Measurements from ENCODE around the gene CLDN22. TPM values are rescaled to one million over a fixed set of nuclear protein-coding genes. Genes with fewer than 3 reads are reported as not detected.

CLDN22 gene
- total RNA-seq, 1 donor from 2014 or later = not detected

GRCh38 chr4:183286590-183287308 is 33.3 kb downstream of the CLDN22 start:
- Mint-ChIP-seq H3K36me3 (ENCODE audit: insufficient read depth) (peaks cover 33% of the 10 kb centered on the region), H3K27ac (no peak overlapping the region)

DNA sequence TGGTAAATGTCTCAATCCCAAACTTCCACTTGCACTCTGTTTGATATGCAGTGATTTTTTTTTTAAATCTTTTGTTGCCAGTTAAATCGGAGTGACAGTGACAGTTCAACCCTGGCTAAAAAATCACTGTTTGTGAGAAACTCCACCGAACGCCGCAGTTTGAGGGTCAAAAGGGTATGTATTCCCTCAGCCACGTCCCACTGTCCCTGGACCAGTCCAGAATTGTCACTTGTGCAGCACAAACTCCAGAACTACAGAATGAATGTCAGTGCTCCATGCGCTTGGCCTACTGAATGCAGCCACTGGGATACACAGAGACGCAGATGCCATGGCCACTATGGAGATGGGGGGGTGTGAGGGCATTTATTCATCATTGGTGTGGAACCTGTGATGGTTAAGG is 34.2 kb downstream of the CLDN22 start:
- TF ChIP-seq CTCF (IDR thresholded peaks at IDR 0.05; ENCODE audit: unreplicated experiment) = no peak
- Mint-ChIP-seq H3K27me3 (no peaks in the 10 kb centered on the region), H3K27ac (no peak overlapping the region), H3K4me1 (ENCODE audit: low read depth) (peaks cover 13% of the 10 kb centered on the region), H3K4me3 (ENCODE audit: low read depth) (no peak overlapping the region), H3K9me3 (ENCODE audit: low read depth) (no peaks in the 10 kb centered on the region), H3K36me3 (ENCODE audit: insufficient read depth) (peaks cover 28% of the 10 kb centered on the region)
- no peak for DNase-seq (ENCODE audit: low spot score, unreplicated experiment)

More at GRCh38 chr4:183286590-183287308, 33.3 kb downstream of the CLDN22 start:
- Mint-ChIP-seq H3K4me3 (ENCODE audit: low read depth) (no peak overlapping the region), H3K9me3 (ENCODE audit: low read depth) (no peaks in the 10 kb centered on the region), H3K27me3 (no peaks in the 10 kb centered on the region), H3K4me1 (ENCODE audit: low read depth) (peaks cover 13% of the 10 kb centered on the region)
- DNase-seq (ENCODE audit: low spot score, unreplicated experiment) = no peak
- no peak for TF ChIP-seq CTCF (IDR thresholded peaks at IDR 0.05; ENCODE audit: unreplicated experiment)

DNA sequence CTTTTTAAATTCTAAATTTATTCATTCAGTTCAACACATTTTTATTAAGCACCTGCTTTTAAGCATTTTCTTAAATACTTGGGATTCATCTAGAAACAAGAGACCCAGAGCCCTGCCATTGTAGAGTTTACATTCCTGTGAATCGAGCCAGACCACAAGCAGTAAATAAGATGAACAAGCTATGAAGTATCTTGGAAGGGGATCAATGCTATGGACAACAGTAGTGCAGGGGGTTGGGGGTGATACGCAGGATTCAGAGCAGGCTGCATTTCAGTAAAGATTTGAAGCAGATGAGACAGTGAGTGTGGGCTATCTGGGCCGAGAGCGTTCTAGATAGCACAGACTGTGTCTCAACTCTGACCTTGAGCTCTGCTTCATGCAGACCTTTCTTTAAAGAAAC is 35.1 kb downstream of the CLDN22 start:
- no peak for DNase-seq (ENCODE audit: low spot score, unreplicated experiment)
- no peaks in the 10 kb centered on the region for H3K27me3 Mint-ChIP-seq
- peaks cover 26% of the 10 kb centered on the region for H3K36me3 Mint-ChIP-seq (ENCODE audit: insufficient read depth)
- no peak overlapping the region for H3K4me3 Mint-ChIP-seq (ENCODE audit: low read depth)
- no peaks in the 10 kb centered on the region for H3K9me3 Mint-ChIP-seq (ENCODE audit: low read depth)
- TF ChIP-seq CTCF (IDR thresholded peaks at IDR 0.05; ENCODE audit: unreplicated experiment) = no peak
- no peak overlapping the region for H3K27ac Mint-ChIP-seq
- H3K4me1 Mint-ChIP-seq (ENCODE audit: low read depth) = peaks cover 15% of the 10 kb centered on the region

DNA sequence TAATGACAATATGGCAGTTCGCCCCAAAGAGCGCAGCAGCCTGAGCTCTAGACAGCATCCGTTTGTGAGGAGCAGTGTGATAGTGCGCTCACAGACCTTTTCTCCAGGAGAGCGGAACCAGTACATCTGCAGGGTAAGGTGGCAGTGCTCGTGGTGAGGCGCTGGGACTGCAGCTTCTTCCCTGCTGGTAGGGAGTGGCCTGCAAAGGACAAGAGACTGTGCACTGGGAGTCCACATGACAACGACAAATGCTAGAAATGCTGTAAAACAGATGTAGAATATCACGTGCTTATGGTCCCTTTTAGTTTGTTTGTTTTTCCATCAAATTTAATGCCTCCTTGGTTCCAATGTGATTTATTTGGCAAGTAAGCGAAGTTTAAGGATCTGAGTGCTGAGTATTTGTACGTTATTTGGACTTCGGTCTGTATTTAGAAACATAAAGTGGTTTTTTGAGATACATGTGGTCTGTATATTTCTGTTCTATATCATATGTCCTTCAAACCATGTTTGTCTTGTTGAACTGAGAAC is 35.8 kb downstream of the CLDN22 start:
- H3K36me3 Mint-ChIP-seq (ENCODE audit: insufficient read depth) = peaks cover 25% of the 10 kb centered on the region
- H3K4me1 Mint-ChIP-seq (ENCODE audit: low read depth) = peaks cover 15% of the 10 kb centered on the region
- no peaks in the 10 kb centered on the region for H3K9me3 Mint-ChIP-seq (ENCODE audit: low read depth)
- no peak for TF ChIP-seq CTCF (IDR thresholded peaks at IDR 0.05; ENCODE audit: unreplicated experiment)
- H3K4me3 Mint-ChIP-seq (ENCODE audit: low read depth) = no peak overlapping the region
- DNase-seq (ENCODE audit: low spot score, unreplicated experiment) = no peak
- H3K27ac Mint-ChIP-seq = no peak overlapping the region
- no peaks in the 10 kb centered on the region for H3K27me3 Mint-ChIP-seq

GRCh38 chr4:183276106-183276505 is 44.0 kb downstream of the CLDN22 start:
- peaks cover 2% of the 10 kb centered on the region for H3K4me1 Mint-ChIP-seq (ENCODE audit: low read depth)
- H3K9me3 Mint-ChIP-seq (ENCODE audit: low read depth) = peaks cover 23% of the 10 kb centered on the region
- H3K27me3 Mint-ChIP-seq = no peaks in the 10 kb centered on the region
- peaks cover 44% of the 10 kb centered on the region for H3K36me3 Mint-ChIP-seq (ENCODE audit: insufficient read depth)
- no peak overlapping the region for H3K4me3 Mint-ChIP-seq (ENCODE audit: low read depth)
- no peak for TF ChIP-seq CTCF (IDR thresholded peaks at IDR 0.05; ENCODE audit: unreplicated experiment)
- DNase-seq (ENCODE audit: low spot score, unreplicated experiment) = no peak
- H3K27ac Mint-ChIP-seq = no peak overlapping the region

Measured in progenitor cell of endocrine pancreas (in vitro differentiated cells).